ENCODE measurements around the gene ST6GALNAC2. TPM values are rescaled to one million over a fixed set of nuclear protein-coding genes. Genes with fewer than 3 reads are reported as not detected.

The ST6GALNAC2 gene
- total RNA-seq, 2 donors from 2014 or later, result 0.62 TPM; not detected in 1

DNA sequence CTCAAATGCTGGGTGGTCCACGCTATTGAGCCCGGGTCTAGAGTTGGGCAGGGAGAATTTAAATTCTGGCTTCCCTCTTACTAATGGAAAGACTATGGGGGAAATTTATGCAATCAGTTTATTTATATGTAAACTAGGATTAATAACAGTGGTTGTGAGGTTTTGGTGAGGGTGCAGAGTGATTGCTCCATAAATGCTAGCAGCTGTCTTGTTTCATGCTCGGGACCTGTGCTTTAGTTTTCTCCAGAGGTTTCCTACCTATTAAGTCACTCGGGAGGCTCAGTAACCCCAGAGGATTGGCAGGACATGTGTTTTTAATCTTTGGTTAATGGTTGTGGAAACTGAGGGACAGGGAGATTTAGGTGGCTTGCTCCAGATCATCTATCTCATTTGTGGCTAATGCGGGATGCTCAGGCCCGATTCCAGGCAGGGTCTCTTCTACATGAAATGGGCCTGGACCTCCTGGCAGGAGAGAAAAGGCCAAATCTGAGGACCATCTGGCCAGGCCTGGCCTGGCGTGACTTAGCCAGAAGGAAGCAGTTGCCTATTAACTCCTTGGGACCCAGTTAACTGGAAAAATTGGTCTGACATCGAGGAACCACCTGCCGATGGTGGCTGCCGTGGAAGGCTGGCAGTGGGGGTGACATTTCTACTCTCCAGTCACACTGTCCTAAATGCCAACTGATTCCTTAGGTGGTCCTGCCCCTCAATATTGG lies 43.8 kb downstream of the ST6GALNAC2 start:
- Mint-ChIP-seq H3K27ac (peak overlapping the region in 1 of 2 donors; percentile 76), H3K4me3 (no peak overlapping the region), H3K36me3 (no peaks in the 10 kb centered on the region), H3K9me3 (no peaks in the 10 kb centered on the region), H3K27me3 (peaks cover 11 to 14% of the 10 kb centered on the region in 2 donors), H3K4me1 (ENCODE audit: low read depth in 2 of 2) (peaks cover 18 to 37% of the 10 kb centered on the region in 2 donors)
- ATAC-seq (no peak), DNase-seq (ENCODE audit: low spot score) (no peak)

DNA sequence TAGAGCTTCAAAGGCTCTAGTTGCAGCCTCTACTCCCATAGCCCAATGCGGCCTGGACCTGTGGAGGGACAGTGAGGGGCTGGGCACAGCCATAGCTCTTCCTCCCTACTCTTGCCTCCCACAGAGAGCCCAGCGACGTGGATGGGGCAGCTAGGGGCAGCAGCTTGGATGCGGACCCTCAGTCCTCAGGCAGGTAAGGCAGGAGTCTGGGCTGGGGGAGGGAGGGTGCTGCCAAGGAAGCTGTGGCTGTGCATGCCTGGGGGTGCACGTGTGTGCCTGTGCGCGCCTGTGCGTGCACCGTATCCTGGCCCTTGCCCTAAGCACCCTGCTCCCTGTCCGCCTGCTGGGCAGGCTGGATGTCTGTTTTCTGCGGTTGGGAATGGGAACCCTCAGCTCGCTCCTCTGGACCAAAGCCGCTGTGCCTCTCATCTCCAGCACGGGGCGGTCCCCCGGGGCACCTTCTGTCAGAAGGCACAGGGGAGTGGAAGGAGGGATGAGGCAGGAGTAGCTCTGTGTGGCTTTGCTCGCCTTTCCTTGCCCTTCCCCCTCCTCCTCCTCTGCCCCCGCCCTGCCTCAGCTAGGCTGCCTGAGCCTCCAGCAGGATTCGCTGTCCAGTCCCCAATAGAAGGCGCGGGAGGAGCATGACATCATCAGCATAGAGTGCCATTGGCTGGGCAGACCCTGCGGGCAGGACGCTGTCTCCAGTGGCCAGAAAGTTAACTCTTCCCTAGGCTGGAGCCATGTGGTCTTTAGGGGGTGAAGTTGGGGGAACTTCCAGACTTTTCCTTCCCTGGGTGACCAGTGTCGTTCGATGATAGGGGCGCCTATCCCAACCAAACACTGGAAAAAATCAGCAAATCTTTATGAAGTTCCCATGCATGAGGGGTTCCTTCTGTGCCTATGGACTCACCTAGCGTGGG lies 45.0 kb downstream of the ST6GALNAC2 start:
- Mint-ChIP-seq H3K4me1 (ENCODE audit: low read depth in 2 of 2) (peaks cover 18 to 36% of the 10 kb centered on the region in 2 donors), H3K27ac (no peak overlapping the region), H3K36me3 (no peaks in the 10 kb centered on the region), H3K4me3 (no peak overlapping the region), H3K27me3 (peaks cover 11 to 17% of the 10 kb centered on the region in 2 donors), H3K9me3 (no peaks in the 10 kb centered on the region)
- DNase-seq (ENCODE audit: low spot score), result no peak
- ATAC-seq, result peak; percentile 54 to 71

DNA sequence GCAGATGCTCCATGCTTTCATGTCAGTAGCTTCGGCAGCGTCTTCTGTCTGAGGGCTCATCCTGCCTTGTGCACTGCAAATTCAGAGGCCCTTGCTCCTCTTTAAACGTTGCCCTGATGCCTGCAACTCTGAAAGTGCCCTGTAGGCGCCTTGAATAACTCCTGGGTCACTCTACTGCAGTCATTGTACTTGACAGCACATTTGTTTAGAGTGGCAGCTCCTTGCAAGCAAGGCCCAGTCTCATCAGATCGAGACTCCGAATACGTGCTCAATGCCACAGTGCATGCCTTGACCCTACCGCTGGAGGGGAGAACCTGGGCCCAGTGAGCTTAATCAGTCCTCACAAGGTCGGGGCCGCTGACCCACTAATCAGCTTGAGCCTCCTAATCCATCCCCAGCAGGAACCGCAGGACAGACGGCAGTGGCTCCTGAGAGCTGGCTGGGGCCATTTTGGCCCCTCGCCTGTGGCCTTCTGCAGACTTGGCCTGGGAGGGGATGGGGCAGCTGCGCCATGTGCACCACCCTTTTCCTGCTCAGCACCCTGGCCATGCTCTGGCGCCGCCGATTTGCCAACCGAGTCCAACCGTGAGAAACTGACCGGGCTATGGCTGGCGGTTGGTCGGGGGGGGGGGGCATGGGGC lies 45.9 kb downstream of the ST6GALNAC2 start, which contains the start of gene PRCD:
TSS of gene PRCD (plus strand) at position 414 of the 641 bp plus-strand sequence. CDS start at position 512, 98 bp downstream.
- H3K4me3 Mint-ChIP-seq, result peak within 1 kb of the TSS; percentile 38
- DNase-seq (ENCODE audit: low spot score), result no peak
- peaks cover 18 to 34% of the 10 kb centered on the region in 2 donors for H3K4me1 Mint-ChIP-seq (ENCODE audit: low read depth in 2 of 2)
- peaks cover 11 to 19% of the 10 kb centered on the region in 2 donors for H3K27me3 Mint-ChIP-seq
- no peaks in the 10 kb centered on the region for H3K9me3 Mint-ChIP-seq
- H3K27ac Mint-ChIP-seq, result peak within 1 kb of the TSS in 1 of 2 donors; percentile 51
- no peaks in the 10 kb centered on the region for H3K36me3 Mint-ChIP-seq
- no peak for ATAC-seq

DNA sequence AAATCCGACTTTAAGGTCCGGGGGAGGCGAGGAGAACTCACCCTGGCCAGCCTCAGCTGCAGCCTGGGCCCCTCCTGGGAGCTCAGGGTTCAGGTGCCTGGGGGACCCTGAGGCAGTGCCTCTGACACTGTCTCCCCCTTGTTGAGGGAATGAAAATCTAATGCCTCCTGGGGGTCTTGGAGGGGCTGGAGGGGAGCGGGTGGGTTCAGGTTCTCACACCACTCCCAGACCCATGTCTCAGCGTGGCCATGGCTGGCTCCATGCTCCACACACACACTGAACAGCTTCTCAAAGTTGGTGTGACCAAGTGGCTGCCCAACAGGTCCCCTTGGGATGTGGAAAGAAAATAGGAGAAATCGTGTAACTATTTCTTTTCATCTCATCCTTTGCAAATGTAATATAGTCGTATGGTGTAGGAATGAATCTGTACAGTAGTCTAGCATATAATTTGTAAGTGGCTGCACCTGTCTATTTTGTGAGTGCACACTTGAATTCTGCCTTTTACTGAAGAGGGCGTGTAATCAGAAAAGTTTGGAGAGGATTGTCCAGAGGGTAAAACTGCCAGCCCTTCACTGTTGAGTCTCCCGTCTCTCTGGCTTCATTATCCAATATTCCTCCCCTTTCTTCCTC lies 46.6 kb downstream of the ST6GALNAC2 start:
- Mint-ChIP-seq H3K4me1 (ENCODE audit: low read depth in 2 of 2) (peaks cover 18 to 30% of the 10 kb centered on the region in 2 donors), H3K36me3 (no peaks in the 10 kb centered on the region), H3K27ac (peak overlapping the region in 1 of 2 donors; percentile 51), H3K27me3 (peaks cover 11 to 19% of the 10 kb centered on the region in 2 donors), H3K9me3 (no peaks in the 10 kb centered on the region), H3K4me3 (peak overlapping the region; percentile 38)
- no peak for ATAC-seq
- no peak for DNase-seq (ENCODE audit: low spot score)

GRCh38 chr17:76538281-76538931 lies 47.3 kb downstream of the ST6GALNAC2 start:
- Mint-ChIP-seq H3K9me3 (no peaks in the 10 kb centered on the region), H3K4me1 (ENCODE audit: low read depth in 2 of 2) (peaks cover 13 to 25% of the 10 kb centered on the region in 2 donors), H3K36me3 (no peaks in the 10 kb centered on the region), H3K27ac (no peak overlapping the region), H3K27me3 (peaks cover 11 to 19% of the 10 kb centered on the region in 2 donors), H3K4me3 (peak overlapping the region; percentile 38)
- no peak for ATAC-seq
- DNase-seq (ENCODE audit: low spot score), result no peak

DNA sequence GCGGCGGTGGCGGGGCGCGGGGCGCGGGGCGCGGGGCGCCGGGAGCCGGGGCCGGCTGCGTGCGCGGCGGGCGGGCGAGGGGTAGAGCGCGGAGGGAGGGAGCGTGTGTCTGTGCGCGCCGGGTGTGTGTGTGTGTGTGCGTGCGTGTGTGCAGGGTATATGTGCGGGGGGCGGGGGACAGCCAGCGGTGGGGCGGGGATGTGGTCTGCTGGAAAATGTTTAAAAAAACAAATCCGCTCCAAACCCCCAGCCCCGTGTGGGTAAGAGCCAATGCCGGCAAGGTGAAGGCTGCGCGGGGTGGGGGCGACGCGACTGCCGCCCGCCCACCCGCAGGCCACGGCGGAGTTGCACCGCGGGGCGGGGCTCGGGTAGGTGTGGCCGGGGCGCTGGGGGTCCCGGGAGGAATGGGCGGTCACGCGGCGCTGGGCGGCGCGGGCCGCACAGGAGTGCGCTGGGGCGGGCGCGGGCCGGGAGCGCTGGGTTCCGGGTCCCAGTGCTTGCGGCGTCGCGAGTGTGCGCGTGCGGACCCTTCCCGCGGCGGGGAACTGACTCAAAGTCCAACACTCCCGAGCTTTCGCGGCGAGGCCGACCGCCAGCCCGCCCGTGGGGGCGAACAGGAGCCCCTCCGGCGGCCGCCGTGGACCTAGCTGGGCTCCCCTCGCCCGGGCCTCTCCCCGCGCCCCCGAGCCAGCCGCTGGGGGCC lies 47.9 kb downstream of the ST6GALNAC2 start, which contains the start of gene CYGB:
TSS of gene CYGB (minus strand) at position 132 of the 703 bp plus-strand sequence. CDS start 167 bp downstream, outside the sequence.
- Mint-ChIP-seq H3K4me1 (ENCODE audit: low read depth in 2 of 2) (peaks cover 12 to 21% of the 10 kb centered on the region in 2 donors), H3K27ac (no peak within 1 kb of the TSS), H3K9me3 (no peaks in the 10 kb centered on the region), H3K36me3 (no peaks in the 10 kb centered on the region), H3K27me3 (peaks cover 11 to 19% of the 10 kb centered on the region in 2 donors), H3K4me3 (no peak within 1 kb of the TSS)
- DNase-seq (ENCODE audit: low spot score), result no peak
- peak; percentile 37 to 58 for ATAC-seq

GRCh38 chr17:76537288-76537577 lies 48.4 kb downstream of the ST6GALNAC2 start:
- ATAC-seq (peak in 1 of 2 donors; percentile 5), DNase-seq (ENCODE audit: low spot score) (no peak)
- Mint-ChIP-seq H3K4me3 (no peak overlapping the region), H3K27me3 (peaks cover 11 to 19% of the 10 kb centered on the region in 2 donors), H3K36me3 (no peaks in the 10 kb centered on the region), H3K9me3 (no peaks in the 10 kb centered on the region), H3K27ac (no peak overlapping the region), H3K4me1 (ENCODE audit: low read depth in 2 of 2) (peaks cover 8 to 16% of the 10 kb centered on the region in 2 donors)

DNA sequence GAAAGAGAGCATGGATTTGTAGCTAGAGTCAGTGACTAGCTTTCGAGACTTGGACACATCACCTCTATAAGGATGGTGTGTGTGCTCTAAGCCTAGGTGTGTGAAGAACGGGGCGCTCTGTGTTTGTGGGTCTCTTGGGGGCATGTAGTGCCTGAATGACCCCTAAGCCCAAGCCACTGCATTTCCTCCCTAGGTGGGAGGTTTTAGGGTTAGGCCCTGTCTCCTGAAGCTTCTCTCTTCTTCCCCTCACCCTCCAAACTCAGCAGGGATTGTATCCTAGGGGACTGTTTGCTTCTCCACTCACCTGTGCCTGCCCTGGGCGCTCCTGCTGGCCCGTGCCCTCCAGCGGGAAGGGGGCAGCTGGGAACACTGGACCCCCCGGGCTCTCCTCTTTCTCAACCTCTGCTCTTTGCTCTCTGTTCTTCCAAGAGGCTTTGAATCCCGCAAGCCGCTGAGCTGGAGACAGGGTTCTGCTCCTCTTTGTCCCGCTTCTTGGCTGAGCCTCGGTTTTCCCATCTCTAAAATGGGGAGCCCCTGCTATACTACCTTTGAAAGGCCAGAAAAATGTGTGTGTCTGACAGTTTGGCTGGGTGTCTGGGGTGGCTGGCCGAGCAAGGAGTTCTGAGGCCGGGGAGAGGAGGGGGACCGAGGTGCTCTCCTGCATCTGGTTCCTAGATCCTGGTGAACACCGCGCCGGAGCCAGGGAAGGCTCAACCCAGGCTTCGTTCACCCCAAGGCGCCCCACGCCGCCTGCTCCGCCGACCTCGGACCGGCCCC lies 49.0 kb downstream of the ST6GALNAC2 start:
- peaks cover 8 to 15% of the 10 kb centered on the region in 2 donors for H3K4me1 Mint-ChIP-seq (ENCODE audit: low read depth in 2 of 2)
- ATAC-seq, result no peak
- H3K36me3 Mint-ChIP-seq, result no peaks in the 10 kb centered on the region
- no peak overlapping the region for H3K4me3 Mint-ChIP-seq
- peaks cover 11 to 13% of the 10 kb centered on the region in 2 donors for H3K27me3 Mint-ChIP-seq
- no peaks in the 10 kb centered on the region for H3K9me3 Mint-ChIP-seq
- DNase-seq (ENCODE audit: low spot score), result no peak
- H3K27ac Mint-ChIP-seq, result no peak overlapping the region

DNA sequence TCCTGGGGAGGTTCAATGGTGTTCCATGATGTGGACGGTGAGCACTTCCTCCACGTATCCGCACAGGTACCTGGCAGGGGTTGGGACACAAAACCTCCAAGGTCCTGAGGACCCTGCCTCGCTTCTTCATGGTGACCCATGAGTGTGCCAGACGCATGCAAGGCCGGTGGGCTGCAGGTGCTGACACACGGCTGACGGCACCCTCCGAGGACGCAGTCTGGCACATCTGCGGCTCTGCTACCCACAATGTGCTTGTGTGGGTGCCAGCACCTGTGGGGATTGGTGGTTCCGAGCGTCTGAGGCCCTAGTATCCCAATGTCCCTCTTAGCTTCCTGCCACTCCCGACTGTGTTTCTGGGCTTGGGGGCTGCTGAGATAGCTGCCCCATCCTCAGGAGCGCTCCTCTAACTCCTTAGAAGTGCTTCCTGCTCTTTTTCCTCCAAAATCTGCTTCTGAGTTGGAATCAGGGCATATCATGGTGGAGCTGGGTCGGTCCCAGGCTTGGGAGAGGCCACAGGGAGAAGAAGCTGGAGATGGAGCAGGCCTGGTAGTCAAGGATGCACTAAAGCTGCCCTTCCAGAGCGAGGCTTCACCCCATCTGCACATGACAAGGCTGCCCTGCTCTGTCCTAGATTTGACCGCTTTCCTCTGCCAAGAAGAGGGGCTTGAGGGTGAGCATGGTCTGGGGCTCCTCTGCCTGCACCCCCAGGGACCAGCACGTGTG lies 49.7 kb downstream of the ST6GALNAC2 start:
- Mint-ChIP-seq H3K9me3 (no peaks in the 10 kb centered on the region), H3K4me3 (no peak overlapping the region), H3K27me3 (peaks cover 11 to 13% of the 10 kb centered on the region in 2 donors)

GRCh38 chr17:76534831-76535732 lies 50.6 kb downstream of the ST6GALNAC2 start:
- Mint-ChIP-seq H3K36me3 (no peaks in the 10 kb centered on the region), H3K27ac (no peak overlapping the region), H3K4me1 (ENCODE audit: low read depth in 2 of 2) (peaks cover 5 to 12% of the 10 kb centered on the region in 2 donors)

More for the DNA sequence above, 49.7 kb downstream of the ST6GALNAC2 start:
- ATAC-seq (no peak), DNase-seq (ENCODE audit: low spot score) (no peak)
- Mint-ChIP-seq H3K4me1 (ENCODE audit: low read depth in 2 of 2) (peaks cover 5 to 10% of the 10 kb centered on the region in 2 donors), H3K36me3 (no peaks in the 10 kb centered on the region), H3K27ac (no peak overlapping the region)

More at GRCh38 chr17:76534831-76535732, 50.6 kb downstream of the ST6GALNAC2 start:
- DNase-seq (ENCODE audit: low spot score) (no peak), ATAC-seq (no peak)
- no peaks in the 10 kb centered on the region for H3K9me3 Mint-ChIP-seq
- H3K27me3 Mint-ChIP-seq, result peaks cover 11 to 13% of the 10 kb centered on the region in 2 donors
- H3K4me3 Mint-ChIP-seq, result no peak overlapping the region
